Activated CD8-positive, alpha-beta memory T cell treated with anti-CD3 and anti-CD28 coated beads for 48 hours (primary cell): Measurements from ENCODE around the gene SRGAP1.

ENCODE experiments used
- DNase-seq, 3 experiments: peaks; one replicate each; pipeline ENCODE4 v3.0.0-alpha.2; 2020; ENCODE audit warnings: low read depth in 2 of 3, low spot score in 2 of 3

SRGAP1 gene

DNA sequence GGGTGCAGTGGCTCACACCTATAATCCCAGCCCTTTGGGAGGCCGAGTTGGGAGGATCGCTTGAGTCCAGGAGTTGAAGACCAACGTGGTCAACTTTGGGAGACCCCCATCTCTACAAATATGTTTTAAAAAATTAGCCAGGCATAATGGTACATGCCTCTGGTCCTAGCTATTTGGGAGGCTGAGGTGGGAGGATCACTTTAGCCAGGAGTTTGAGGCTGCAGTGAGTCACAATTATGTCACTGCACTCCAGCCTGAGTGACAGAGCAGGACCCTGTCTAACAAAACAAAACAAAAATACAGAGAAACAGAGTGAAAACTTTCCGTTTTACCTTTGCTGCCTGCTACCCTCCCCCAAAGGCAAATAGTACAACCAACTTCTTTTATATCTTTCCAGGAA lies 60.2 kb downstream of the SRGAP1 start:
- no peak for DNase-seq

GRCh38 chr12:63905544-63905943 lies 61.0 kb downstream of the SRGAP1 start:
- no peak for DNase-seq

GRCh38 chr12:63906876-63907275 lies 62.4 kb downstream of the SRGAP1 start:
- DNase-seq = no peak

- no peak for DNase-seq
Observed at GRCh38 chr12:63907561-63907960, 63.1 kb downstream of the SRGAP1 start.

DNA sequence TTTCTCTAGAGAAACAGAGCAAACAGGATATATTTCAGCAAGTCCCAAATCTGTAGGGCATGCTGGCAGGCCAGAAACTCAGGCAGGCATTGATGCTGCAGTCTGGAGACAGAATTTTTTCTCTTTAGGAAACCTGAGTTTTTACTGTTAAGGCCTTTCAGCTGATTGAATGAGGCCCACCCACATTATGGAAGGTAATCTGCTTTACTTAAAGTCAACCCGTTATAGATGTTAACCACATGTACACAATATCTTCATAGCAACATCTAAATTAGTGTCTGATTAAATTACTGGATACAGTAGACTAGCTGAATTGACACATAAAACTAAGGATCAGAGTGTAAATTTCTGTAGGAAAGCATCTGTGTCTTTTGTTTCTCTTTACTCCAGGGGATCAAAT lies 65.2 kb downstream of the SRGAP1 start:
- no peak for DNase-seq

- DNase-seq = no peak
Observed at GRCh38 chr12:63911341-63911740, 66.8 kb downstream of the SRGAP1 start.

DNA sequence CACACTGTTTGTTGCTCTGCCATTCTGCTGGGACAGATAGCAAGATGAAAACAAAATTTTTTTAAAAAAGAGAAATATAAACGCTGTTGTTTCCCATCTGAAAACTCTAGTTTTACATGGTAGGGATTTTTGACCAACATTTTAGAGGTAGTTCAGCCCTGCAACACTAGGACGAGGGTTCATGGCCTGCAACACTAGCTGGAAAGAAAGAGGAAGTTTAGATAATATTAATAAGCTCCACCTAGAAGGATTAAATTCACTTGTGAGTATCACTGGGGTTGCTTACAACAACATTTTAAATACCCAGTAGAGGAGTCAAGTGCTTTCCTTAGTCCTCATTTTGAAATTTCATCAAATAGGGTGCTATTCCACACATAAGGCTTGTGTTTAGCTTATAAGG lies 68.2 kb downstream of the SRGAP1 start:
- no peak for DNase-seq

- DNase-seq = no peak
Observed at GRCh38 chr12:63913929-63914328, 69.4 kb downstream of the SRGAP1 start.

- no peak for DNase-seq
Observed at GRCh38 chr12:63915105-63915800, 70.8 kb downstream of the SRGAP1 start.

DNA sequence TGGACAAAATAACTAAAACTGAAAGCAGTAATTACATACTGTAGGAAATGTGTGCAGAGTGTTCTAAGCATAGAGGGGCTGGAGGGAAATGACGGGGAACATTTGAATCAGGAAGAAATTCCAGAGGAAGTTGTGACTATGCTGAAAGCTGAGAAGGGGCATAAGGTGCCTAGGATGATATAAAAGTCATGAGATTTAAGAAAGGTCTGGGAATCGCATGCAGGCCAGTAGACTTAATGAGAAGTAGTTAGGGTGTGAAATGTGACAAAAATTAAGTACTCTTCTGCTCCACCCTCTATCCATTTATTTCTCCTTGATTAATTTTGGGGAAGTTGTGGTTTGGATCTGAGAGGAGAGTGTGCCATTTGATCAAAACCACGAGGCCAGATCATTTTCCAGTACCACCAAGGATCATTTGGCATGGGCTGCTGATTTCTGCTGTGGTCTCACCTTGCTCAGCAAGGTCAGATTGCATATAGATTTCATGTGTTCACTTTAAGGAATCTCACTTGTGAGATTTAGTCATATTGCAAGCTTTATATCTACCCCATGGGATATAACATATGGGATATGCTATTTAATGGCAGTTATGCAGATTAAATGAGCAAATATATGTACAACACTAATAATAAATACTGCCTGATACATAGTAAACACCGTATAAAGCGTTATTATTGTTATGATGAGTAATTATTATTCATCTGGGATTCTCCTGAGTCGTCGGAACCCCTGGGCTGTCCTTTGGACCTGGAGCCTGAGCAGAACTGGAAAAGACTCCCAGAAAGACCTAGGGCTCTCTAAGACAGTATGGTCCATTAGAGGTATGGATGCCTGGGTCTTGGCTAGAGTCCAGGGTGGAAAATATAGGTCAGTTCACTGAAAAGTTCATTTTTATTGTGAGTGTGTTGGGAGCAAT lies 72.3 kb downstream of the SRGAP1 start:
- DNase-seq = no peak

GRCh38 chr12:63917477-63917862 lies 73.0 kb downstream of the SRGAP1 start:
- no peak for DNase-seq

DNA sequence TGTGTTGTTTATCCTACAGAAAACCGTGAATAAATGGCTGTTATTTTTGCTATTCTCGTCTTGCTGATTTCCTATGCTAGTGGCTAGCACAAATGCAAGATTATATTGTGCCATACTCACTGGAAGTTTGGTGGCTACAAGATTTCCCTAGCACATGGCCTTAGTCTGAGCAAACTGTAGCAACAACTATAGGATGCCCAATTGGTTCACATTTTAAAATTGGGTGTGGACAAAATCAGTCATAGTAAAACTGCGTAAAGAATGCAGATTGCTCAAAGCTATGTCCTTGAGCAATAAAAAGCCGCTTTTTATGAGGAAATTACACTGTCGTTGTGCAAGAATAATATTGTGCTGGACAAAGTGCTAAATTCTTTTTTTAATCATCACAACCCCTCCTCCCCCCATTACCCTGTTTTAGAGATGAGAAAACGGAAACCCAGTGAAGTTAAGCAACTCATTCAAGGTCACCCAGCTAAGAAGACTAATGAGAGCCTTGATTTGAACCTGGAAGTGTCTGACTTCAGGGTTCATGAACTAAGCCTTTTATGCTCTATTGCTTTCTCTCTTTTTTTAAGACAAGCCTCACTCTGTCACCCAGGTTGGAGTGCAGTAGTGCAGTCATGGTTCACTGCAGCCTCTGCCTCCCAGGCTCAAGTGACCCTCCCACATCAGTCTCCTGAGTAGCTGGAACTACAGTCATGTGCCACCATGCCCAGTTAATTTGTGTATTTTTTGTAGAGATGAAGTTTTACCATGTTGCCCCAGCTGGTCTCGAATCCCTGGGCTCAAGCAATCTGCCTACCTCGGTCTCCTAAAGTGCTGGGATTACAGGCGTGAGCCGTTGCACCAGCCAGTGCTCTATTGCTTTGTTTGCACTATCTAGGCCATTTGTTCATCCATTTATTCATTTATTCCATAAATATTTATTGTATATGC lies 73.6 kb downstream of the SRGAP1 start:
- no peak for DNase-seq

GRCh38 chr12:63918800-63919300 lies 74.3 kb downstream of the SRGAP1 start:
- no peak for DNase-seq

DNA sequence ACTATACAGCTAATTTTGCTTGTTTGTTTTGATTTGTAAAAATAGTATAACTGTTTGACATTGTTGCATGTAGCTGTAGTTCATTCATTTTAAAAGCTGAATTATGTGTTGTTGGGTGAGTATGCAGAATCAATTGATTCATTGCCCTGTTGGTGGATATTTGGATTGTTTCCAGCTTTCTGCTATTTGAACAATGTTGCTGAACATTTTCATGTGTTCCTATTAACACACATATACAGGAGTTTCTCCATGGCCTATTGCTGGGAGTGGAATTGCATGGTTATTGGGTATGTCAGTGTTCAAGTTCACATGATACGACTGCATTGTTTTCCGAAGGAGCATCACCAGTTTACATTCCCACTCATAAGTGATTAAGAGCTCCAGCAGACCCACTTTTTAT lies 75.3 kb downstream of the SRGAP1 start:
- DNase-seq = no peak

GRCh38 chr12:63921157-63921556 lies 76.7 kb downstream of the SRGAP1 start:
- no peak for DNase-seq

DNA sequence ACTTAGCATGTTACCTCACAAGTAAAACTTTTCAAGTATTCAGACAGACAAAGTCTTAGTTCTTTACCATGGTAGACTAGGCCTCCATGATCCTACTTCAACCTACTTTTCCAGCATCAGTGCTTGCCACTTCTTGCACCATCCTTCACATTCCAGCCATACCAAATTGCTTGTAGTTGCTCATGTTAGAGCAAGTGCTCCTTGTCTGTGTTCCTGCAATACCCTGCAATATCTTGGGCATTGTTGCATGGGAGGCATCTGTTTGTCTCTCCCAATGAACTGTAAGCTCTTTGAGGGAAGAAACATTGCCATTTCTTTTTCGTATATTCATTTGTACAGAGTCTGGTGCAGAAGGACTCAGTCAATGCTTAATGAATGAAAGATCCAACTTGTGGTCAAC lies 78.0 kb downstream of the SRGAP1 start:
- no peak for DNase-seq

DNA sequence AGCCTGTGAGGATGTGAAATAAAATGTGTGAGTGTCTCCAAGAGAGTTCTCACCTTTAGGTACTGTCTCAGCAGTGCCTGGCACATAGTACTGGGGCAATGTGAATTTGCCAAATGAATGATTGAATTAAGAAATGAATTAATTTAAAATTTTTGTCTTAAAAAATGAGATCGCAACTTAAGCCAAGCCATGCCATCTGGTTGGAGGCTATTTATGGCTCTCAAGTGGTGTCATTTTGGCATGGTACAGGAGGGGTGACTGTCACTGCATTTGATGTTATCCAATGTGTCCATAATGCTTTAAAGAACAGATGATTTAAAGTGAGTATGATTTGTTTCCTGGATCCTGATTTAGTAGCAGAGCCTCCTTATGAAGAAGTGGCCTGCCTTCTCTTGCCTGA lies 80.3 kb downstream of the SRGAP1 start:
- no peak for DNase-seq

GRCh38 chr12:63927511-63927910 lies 83.0 kb downstream of the SRGAP1 start:
- no peak for DNase-seq

- DNase-seq = no peak
Observed at GRCh38 chr12:63928305-63928704, 83.8 kb downstream of the SRGAP1 start.

- no peak for DNase-seq
Observed at GRCh38 chr12:63929426-63929825, 84.9 kb downstream of the SRGAP1 start.

- no peak for DNase-seq
Observed at GRCh38 chr12:63930971-63931370, 86.5 kb downstream of the SRGAP1 start.
